Upper lobe of right lung (tissue), 1 donor: ENCODE results near the gene RAB3GAP2. TPM values are rescaled to one million over a fixed set of nuclear protein-coding genes. Genes with fewer than 3 reads are reported as not detected.

ENCODE experiments used
- ATAC-seq: fragments of 200-7000 bp; cut with Tn5 transposase; one replicate; pipeline ENCODE4 v1.9.1; 2020; ENCODE audit warnings: mild to moderate bottlenecking, moderate library complexity
- DNase-seq: peaks from one replicate; pipeline ENCODE4 v3.0.0-alpha.2; 2020
- H3K27ac ChIP-seq: fragments of 200-600 bp; one replicate; pipeline ENCODE4 v1.8.0; 2022
- H3K27me3 ChIP-seq: fragments of 200-600 bp; one replicate; pipeline ENCODE4 v1.8.0; 2022; ENCODE audit warnings: mild to moderate bottlenecking
- H3K36me3 ChIP-seq: fragments of 200-600 bp; one replicate; pipeline ENCODE4 v1.8.0; 2022
- H3K4me1 ChIP-seq: fragments of 200-600 bp; one replicate; pipeline ENCODE4 v1.8.0; 2022
- H3K4me3 ChIP-seq: fragments of 200-600 bp; one replicate; pipeline ENCODE4 v1.8.0; 2022; ENCODE audit warnings: mild to moderate bottlenecking
- H3K9me3 ChIP-seq: fragments of 200-600 bp; one replicate; pipeline ENCODE4 v1.8.0; 2022
- intact Hi-C: fragments of 100-400 bp; cut with DNase I; formaldehyde crosslinking; loops from one replicate; pipeline ENCODE4 v1.11.0; 2022
- total RNA-seq: library from RNA; stranded (reverse); fragmentation: NEBNext Ultra II Directional; extraction: Animal tissue kit (Norgen Biotek cat#: 25700); gene quantifications from one replicate; pipeline ENCODE4 v1.2.1, GENCODE V29; 2021
- TF ChIP-seq, protein P1 (sequence below): fragments of 200-600 bp; IDR thresholded peaks from one replicate; pipeline ENCODE4 v1.8.0; 2022; ENCODE audit warnings: antibody characterized with exemption
- donor health status: DM: no; HTN: yes; CAD: no; lungs with severe emphysema.

Gene RAB3GAP2
- total RNA-seq, 1 donor from 2014 or later, result 39.2 TPM

GRCh38 chr1:220287129-220287528 is 14.9 kb upstream of the RAB3GAP2 start:
- ATAC-seq, result no peak
- intact Hi-C loops, result no loop called here

GRCh38 chr1:220283625-220284024 is 11.4 kb upstream of the RAB3GAP2 start:
- H3K27me3 ChIP-seq, result no peaks in the 10 kb centered on the region
- H3K36me3 ChIP-seq, result no peaks in the 10 kb centered on the region
- H3K4me1 ChIP-seq, result no peaks in the 10 kb centered on the region
- TF ChIP-seq, protein P1, sequence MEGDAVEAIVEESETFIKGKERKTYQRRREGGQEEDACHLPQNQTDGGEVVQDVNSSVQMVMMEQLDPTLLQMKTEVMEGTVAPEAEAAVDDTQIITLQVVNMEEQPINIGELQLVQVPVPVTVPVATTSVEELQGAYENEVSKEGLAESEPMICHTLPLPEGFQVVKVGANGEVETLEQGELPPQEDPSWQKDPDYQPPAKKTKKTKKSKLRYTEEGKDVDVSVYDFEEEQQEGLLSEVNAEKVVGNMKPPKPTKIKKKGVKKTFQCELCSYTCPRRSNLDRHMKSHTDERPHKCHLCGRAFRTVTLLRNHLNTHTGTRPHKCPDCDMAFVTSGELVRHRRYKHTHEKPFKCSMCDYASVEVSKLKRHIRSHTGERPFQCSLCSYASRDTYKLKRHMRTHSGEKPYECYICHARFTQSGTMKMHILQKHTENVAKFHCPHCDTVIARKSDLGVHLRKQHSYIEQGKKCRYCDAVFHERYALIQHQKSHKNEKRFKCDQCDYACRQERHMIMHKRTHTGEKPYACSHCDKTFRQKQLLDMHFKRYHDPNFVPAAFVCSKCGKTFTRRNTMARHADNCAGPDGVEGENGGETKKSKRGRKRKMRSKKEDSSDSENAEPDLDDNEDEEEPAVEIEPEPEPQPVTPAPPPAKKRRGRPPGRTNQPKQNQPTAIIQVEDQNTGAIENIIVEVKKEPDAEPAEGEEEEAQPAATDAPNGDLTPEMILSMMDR, result no peak
- no peak for ATAC-seq
- H3K27ac ChIP-seq, result no peak overlapping the region
- no peak for DNase-seq
- H3K9me3 ChIP-seq, result no peaks in the 10 kb centered on the region
- H3K4me3 ChIP-seq, result no peak overlapping the region
- intact Hi-C loops, result no loop called here

More at GRCh38 chr1:220287129-220287528, 14.9 kb upstream of the RAB3GAP2 start:
- Histone ChIP-seq H3K4me1 (no peaks in the 10 kb centered on the region), H3K27me3 (no peaks in the 10 kb centered on the region), H3K36me3 (no peaks in the 10 kb centered on the region), H3K9me3 (no peaks in the 10 kb centered on the region), H3K27ac (no peak overlapping the region), H3K4me3 (no peak overlapping the region)
- TF ChIP-seq, protein P1, result no peak
- no peak for DNase-seq

DNA sequence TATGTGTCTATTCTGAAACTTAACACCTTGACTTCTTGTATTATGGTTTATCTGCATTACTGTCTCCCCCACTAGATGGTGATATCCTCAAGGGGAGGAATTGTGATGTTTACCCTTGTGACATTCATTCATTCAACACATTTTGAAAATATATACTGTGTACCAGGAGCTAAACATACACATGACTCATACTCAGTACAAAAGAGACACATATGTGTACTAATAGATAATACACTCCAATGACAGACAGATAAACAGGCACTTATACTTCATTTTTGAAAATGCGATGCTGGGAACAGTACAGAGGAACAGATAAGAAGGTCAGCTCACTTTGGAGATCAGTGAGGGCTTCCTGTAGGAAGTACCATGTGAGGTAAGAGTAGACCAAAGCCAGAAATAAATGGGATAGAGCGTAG is 8.9 kb upstream of the RAB3GAP2 start:
- ATAC-seq (no peak), DNase-seq (no peak)
- H3K27me3 ChIP-seq, result peaks cover 4% of the 10 kb centered on the region
- intact Hi-C loops, result no loop called here
- H3K9me3 ChIP-seq, result no peaks in the 10 kb centered on the region
- no peak overlapping the region for H3K27ac ChIP-seq
- H3K4me1 ChIP-seq, result no peaks in the 10 kb centered on the region
- no peak overlapping the region for H3K4me3 ChIP-seq
- TF ChIP-seq, protein P1, result peak; percentile 36
- no peaks in the 10 kb centered on the region for H3K36me3 ChIP-seq

GRCh38 chr1:220280249-220280648 is 8.0 kb upstream of the RAB3GAP2 start:
- intact Hi-C loops, result no loop called here
- no peak for ATAC-seq
- TF ChIP-seq, protein P1, result no peak

GRCh38 chr1:220278991-220279390 is 6.7 kb upstream of the RAB3GAP2 start:
- Histone ChIP-seq H3K4me3 (no peak overlapping the region), H3K27ac (no peak overlapping the region), H3K27me3 (peaks cover 4% of the 10 kb centered on the region), H3K9me3 (no peaks in the 10 kb centered on the region), H3K4me1 (no peaks in the 10 kb centered on the region), H3K36me3 (no peaks in the 10 kb centered on the region)
- intact Hi-C loops, result no loop called here
- ATAC-seq (no peak), DNase-seq (no peak)
- TF ChIP-seq, protein P1, result no peak

More at GRCh38 chr1:220280249-220280648, 8.0 kb upstream of the RAB3GAP2 start:
- no peak overlapping the region for H3K27ac ChIP-seq
- H3K36me3 ChIP-seq, result no peaks in the 10 kb centered on the region
- no peak overlapping the region for H3K4me3 ChIP-seq
- H3K27me3 ChIP-seq, result peaks cover 4% of the 10 kb centered on the region
- H3K4me1 ChIP-seq, result no peaks in the 10 kb centered on the region
- DNase-seq, result no peak
- H3K9me3 ChIP-seq, result no peaks in the 10 kb centered on the region

- no peaks in the 10 kb centered on the region for H3K9me3 ChIP-seq
- intact Hi-C loops, result no loop called here
- no peak overlapping the region for H3K27ac ChIP-seq
- peaks cover 13% of the 10 kb centered on the region for H3K4me1 ChIP-seq
- H3K4me3 ChIP-seq, result no peak overlapping the region
- ATAC-seq (no peak), DNase-seq (no peak)
- TF ChIP-seq, protein P1, result no peak
- H3K27me3 ChIP-seq, result peaks cover 4% of the 10 kb centered on the region
- no peaks in the 10 kb centered on the region for H3K36me3 ChIP-seq
Observed at GRCh38 chr1:220275430-220275829, 3.2 kb upstream of the RAB3GAP2 start.
